ENCODE measurements around the gene HSD17B12.

DNA sequence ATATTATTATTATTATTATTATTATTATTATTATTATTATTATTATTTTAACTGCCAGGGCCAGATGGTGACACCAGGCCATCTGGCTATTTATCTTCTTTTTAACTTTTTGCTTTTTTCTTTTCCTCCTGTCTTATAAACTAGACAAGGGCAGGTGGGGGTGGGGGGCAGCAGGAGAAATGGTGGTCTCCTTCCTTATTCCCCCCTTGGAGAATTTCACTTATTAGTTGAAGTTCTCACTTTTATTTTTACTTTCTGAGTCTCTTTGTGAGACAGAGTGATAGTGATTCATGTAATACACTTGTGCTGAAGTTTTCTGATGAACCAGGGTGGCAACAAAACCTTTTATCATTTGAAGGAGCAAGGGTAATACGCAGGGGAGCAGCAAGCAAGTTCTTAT lies 103.8 kb downstream of the HSD17B12 start:
- TF ChIP-seq, protein P1, sequence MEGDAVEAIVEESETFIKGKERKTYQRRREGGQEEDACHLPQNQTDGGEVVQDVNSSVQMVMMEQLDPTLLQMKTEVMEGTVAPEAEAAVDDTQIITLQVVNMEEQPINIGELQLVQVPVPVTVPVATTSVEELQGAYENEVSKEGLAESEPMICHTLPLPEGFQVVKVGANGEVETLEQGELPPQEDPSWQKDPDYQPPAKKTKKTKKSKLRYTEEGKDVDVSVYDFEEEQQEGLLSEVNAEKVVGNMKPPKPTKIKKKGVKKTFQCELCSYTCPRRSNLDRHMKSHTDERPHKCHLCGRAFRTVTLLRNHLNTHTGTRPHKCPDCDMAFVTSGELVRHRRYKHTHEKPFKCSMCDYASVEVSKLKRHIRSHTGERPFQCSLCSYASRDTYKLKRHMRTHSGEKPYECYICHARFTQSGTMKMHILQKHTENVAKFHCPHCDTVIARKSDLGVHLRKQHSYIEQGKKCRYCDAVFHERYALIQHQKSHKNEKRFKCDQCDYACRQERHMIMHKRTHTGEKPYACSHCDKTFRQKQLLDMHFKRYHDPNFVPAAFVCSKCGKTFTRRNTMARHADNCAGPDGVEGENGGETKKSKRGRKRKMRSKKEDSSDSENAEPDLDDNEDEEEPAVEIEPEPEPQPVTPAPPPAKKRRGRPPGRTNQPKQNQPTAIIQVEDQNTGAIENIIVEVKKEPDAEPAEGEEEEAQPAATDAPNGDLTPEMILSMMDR (IDR thresholded peaks at IDR 0.05), result no peak
- TF ChIP-seq EP300 (IDR thresholded peaks at IDR 0.05) (no peak), POLR2A (IDR thresholded peaks at IDR 0.05) (no peak), POLR2AphosphoS5 (IDR thresholded peaks at IDR 0.05) (no peak)
